T47D (cell line): ENCODE measurements around the gene APC2.

Experiments used
- DNase-seq, 2 experiments: peaks; one replicate each; pipeline versions ENCODE4 v3.0.0 to v3.0.0-alpha.2; 2011 to 2012; ENCODE audit warnings: low read depth in 1 of 2, low spot score in 1 of 2
- JUND ChIP-seq: IDR thresholded peaks from 2 replicates; pipeline ENCODE4 v1.6.1; 2012; ENCODE audit warnings: low read depth
- in situ Hi-C: cut with HindIII; loops from 2 replicates; pipeline ENCODE4 v1.10.0; 2016; ENCODE audit warnings: low sequenced_read_pairs, low pct_unique_long_range_greater_than_20kb

APC2 gene

GRCh38 chr19:1460033-1460995 is 10.4 kb downstream of the APC2 start:
- in situ Hi-C loops = no loop called here
- no peak for DNase-seq
- TF ChIP-seq JUND = no peak

GRCh38 chr19:1461862-1462261 is 11.9 kb downstream of the APC2 start:
- no peak for TF ChIP-seq JUND
- in situ Hi-C loops = no loop called here
- DNase-seq = no peak

- in situ Hi-C loops = no loop called here
- DNase-seq = no peak
- TF ChIP-seq JUND = no peak
These were observed 15.5 kb downstream of the APC2 start for GRCh38 chr19:1465191-1466016.

- in situ Hi-C loops = no loop called here
- DNase-seq = no peak
- TF ChIP-seq JUND = no peak
These were observed 16.1 kb downstream of the APC2 start for GRCh38 chr19:1466018-1466460.

- DNase-seq = no peak
- in situ Hi-C loops = no loop called here
These were observed 16.7 kb downstream of the APC2 start for GRCh38 chr19:1466461-1467214.

GRCh38 chr19:1467215-1467489 is 17.2 kb downstream of the APC2 start:
- no peak for TF ChIP-seq JUND
- in situ Hi-C loops = no loop called here
- no peak for DNase-seq

More at GRCh38 chr19:1466461-1467214, 16.7 kb downstream of the APC2 start:
- TF ChIP-seq JUND = no peak

- DNase-seq = no peak
- no peak for TF ChIP-seq JUND
- in situ Hi-C loops = no loop called here
These were observed 17.8 kb downstream of the APC2 start for GRCh38 chr19:1467490-1468273.

GRCh38 chr19:1468274-1468820 is 18.4 kb downstream of the APC2 start:
- no peak for DNase-seq
- in situ Hi-C loops = no loop called here
- no peak for TF ChIP-seq JUND

GRCh38 chr19:1468821-1469254 is 18.9 kb downstream of the APC2 start:
- in situ Hi-C loops = no loop called here
- TF ChIP-seq JUND = no peak
- DNase-seq = peak; percentile 58 to 75

- in situ Hi-C loops = no loop called here
- peak; percentile 57 to 71 for DNase-seq
- TF ChIP-seq JUND = no peak
These were observed 19.5 kb downstream of the APC2 start for GRCh38 chr19:1469255-1470054.

GRCh38 chr19:1470055-1470304 is 20.1 kb downstream of the APC2 start:
- no peak for TF ChIP-seq JUND
- in situ Hi-C loops = no loop called here
- no peak for DNase-seq
